Breast epithelium (tissue), 4 donors: ENCODE data around the gene TENM4. TPM values are rescaled to one million over a fixed set of nuclear protein-coding genes. Genes with fewer than 3 reads are reported as not detected.

Experiments used
- DNase-seq, 2 donors: peaks; one replicate each; pipeline ENCODE4 v3.0.0-alpha.2; 2019; ENCODE audit warnings: low spot score in 2 of 2
- H3K27ac ChIP-seq, 2 donors: fragments of 200-600 bp; sonication (generic) in 1 of 2; one replicate each; pipeline ENCODE4 v1.5.1; 2016 to 2019; ENCODE audit warnings: mild to moderate bottlenecking in 1 of 2
- H3K27me3 ChIP-seq, 2 donors: fragments of 200-600 bp; sonication (generic) in 1 of 2; one replicate each; pipeline versions ENCODE4 v1.5.1 to v1.6.0; 2017 to 2019; ENCODE audit warnings: control low read depth in 1 of 2, mild to moderate bottlenecking in 1 of 2
- H3K36me3 ChIP-seq: fragments of 200-600 bp; one replicate; pipeline ENCODE4 v1.5.1; 2019
- H3K4me1 ChIP-seq, 2 donors: fragments of 200-600 bp; sonication (generic); one replicate each; pipeline ENCODE4 v1.5.1; 2016 to 2019; ENCODE audit warnings: control low read depth in 1 of 2
- H3K4me3 ChIP-seq, 3 donors: fragments of 200-600 bp; sonication (generic); 1 replicate in 2 of 3; 2 replicates in 1 of 3; pipeline ENCODE4 v1.5.1; 2016 to 2019; ENCODE audit warnings: mild to moderate bottlenecking in 3 of 3, moderate library complexity in 2 of 3
- H3K9me3 ChIP-seq, 2 donors: fragments of 200-600 bp; sonication (generic) in 1 of 2; one replicate each; pipeline ENCODE4 v1.5.1; 2016 to 2019; ENCODE audit warnings: control low read depth in 1 of 2
- POLR2A ChIP-seq: fragments of 450-650 bp; IDR thresholded peaks from one replicate; pipeline ENCODE4 v1.6.1; 2016; ENCODE audit warnings: antibody characterized with exemption, mild to moderate bottlenecking, moderate library complexity
- POLR2AphosphoS5 ChIP-seq, 3 donors: sonication (generic); formaldehyde crosslinking; IDR thresholded peaks; one replicate each; pipeline ENCODE4 v1.6.1; 2017; ENCODE audit warnings: antibody characterized with exemption in 3 of 3
- intact Hi-C: fragments of 100-400 bp; cut with DNase I; formaldehyde crosslinking; loops from one replicate; pipeline ENCODE4 v1.15.1; 2023; ENCODE audit warnings: low total_unique reads
- total RNA-seq, 3 donors: library from RNA; depleted of rRNA; stranded (reverse); fragments of >200 nt; gene quantifications; one replicate each; pipeline ENCODE4 v1.1.0, GENCODE V29; 2016
- TF ChIP-seq, protein P1 (sequence below), 3 donors: fragments of 450-650 bp; IDR thresholded peaks; one replicate each; pipeline ENCODE4 v1.5.1; 2016 to 2017; ENCODE audit warnings: antibody characterized with exemption in 3 of 3, mild to moderate bottlenecking in 3 of 3, moderate library complexity in 3 of 3

Gene TENM4
- total RNA-seq, 3 donors from 2014 or later: 0.29 to 7.9 (median 4.8) TPM

DNA sequence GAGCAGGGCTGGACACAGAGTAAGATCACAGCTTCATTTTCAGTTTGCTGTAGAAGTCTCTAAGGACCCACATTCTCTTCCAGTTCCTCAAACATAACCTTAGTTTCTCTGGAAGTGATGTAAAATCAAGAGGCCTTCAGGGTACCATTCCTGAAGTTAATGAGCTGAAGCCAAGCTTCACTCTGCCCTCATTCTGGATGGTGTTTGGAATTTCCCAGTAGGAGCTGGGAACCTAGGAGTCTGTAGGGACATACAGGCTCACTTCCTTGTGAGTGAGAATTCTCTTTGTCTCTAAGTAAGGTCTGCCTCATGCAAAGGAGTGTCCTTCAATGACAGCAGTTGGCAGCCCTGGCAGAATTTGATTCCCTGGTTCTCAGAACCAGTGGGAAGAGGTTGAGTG is 723.8 kb downstream of the TENM4 start:
- no peaks in the 10 kb centered on the region for H3K36me3 ChIP-seq
- H3K27me3 ChIP-seq: no peaks in the 10 kb centered on the region
- no peaks in the 10 kb centered on the region for H3K4me1 ChIP-seq
- intact Hi-C loops: no loop called here
- H3K27ac ChIP-seq: no peak overlapping the region
- no peak for DNase-seq
- TF ChIP-seq, protein P1, sequence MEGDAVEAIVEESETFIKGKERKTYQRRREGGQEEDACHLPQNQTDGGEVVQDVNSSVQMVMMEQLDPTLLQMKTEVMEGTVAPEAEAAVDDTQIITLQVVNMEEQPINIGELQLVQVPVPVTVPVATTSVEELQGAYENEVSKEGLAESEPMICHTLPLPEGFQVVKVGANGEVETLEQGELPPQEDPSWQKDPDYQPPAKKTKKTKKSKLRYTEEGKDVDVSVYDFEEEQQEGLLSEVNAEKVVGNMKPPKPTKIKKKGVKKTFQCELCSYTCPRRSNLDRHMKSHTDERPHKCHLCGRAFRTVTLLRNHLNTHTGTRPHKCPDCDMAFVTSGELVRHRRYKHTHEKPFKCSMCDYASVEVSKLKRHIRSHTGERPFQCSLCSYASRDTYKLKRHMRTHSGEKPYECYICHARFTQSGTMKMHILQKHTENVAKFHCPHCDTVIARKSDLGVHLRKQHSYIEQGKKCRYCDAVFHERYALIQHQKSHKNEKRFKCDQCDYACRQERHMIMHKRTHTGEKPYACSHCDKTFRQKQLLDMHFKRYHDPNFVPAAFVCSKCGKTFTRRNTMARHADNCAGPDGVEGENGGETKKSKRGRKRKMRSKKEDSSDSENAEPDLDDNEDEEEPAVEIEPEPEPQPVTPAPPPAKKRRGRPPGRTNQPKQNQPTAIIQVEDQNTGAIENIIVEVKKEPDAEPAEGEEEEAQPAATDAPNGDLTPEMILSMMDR (IDR thresholded peaks at IDR 0.05): no peak
- no peak for TF ChIP-seq POLR2A
- no peak for TF ChIP-seq POLR2AphosphoS5 (IDR thresholded peaks at IDR 0.05)
- H3K9me3 ChIP-seq: no peaks in the 10 kb centered on the region
- no peak overlapping the region for H3K4me3 ChIP-seq

DNA sequence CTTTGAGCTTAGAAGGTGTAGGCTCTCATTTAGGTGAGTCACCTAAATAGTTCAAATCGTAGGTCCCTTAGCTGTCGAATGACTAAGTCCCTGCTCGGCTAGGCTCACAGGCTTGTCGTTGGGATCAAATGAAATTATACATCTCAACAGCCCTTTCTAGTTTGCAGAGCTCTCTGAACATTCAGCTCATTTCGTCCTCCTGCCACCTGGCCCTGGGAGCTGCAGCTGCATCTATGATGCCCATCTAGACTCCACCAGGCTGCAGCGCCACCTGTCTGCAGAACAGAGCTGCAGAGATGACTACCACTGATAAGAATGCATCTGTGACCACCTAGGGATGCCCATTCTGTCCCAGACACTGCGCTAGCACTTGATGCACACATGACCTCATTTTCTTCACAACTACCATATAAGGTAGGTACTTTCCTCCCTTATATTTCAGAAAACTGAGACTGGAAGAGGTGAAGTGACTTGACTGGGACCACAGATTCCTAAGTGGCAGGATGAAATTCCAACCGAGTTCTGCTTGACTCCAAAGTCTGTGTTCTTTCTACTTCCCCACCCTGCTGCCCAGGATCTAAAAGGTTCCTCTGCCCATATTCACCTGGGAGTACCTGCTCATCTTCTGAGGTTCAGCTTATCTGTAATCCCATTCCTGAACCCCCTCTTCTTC is 725.1 kb downstream of the TENM4 start:
- no peaks in the 10 kb centered on the region for H3K4me1 ChIP-seq
- intact Hi-C loops: no loop called here
- H3K27ac ChIP-seq: no peak overlapping the region
- no peak for DNase-seq
- H3K27me3 ChIP-seq: no peaks in the 10 kb centered on the region
- H3K9me3 ChIP-seq: no peaks in the 10 kb centered on the region
- TF ChIP-seq POLR2AphosphoS5 (IDR thresholded peaks at IDR 0.05): no peak
- no peak for TF ChIP-seq POLR2A
- TF ChIP-seq, protein P1 (IDR thresholded peaks at IDR 0.05): no peak
- no peak overlapping the region for H3K4me3 ChIP-seq
- no peaks in the 10 kb centered on the region for H3K36me3 ChIP-seq

DNA sequence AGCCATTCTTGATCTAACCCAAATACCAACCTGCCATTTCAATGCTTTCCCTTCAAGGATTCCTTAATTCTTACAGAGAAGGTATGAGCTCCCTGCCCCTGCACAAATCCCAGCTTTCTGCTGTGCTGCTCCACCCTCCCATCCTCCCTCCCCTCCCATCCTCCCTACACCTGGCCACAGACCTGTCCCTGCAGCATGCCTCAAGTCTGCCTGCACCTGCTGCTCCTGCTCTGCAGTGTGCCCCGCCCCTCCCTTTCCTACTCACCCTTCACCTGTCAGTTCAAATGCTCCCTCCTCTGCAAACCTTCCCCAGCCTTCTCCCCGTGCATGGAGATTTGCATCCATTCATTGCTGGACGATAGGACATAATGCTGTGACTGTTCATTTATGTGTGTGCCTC is 726.3 kb downstream of the TENM4 start:
- Histone ChIP-seq H3K27me3 (no peaks in the 10 kb centered on the region), H3K4me1 (no peaks in the 10 kb centered on the region), H3K27ac (no peak overlapping the region), H3K36me3 (no peaks in the 10 kb centered on the region), H3K4me3 (no peak overlapping the region), H3K9me3 (no peaks in the 10 kb centered on the region)
- no peak for DNase-seq
- TF ChIP-seq POLR2A: no peak
- TF ChIP-seq, protein P1 (IDR thresholded peaks at IDR 0.05): no peak
- no peak for TF ChIP-seq POLR2AphosphoS5 (IDR thresholded peaks at IDR 0.05)
- intact Hi-C loops: no loop called here

DNA sequence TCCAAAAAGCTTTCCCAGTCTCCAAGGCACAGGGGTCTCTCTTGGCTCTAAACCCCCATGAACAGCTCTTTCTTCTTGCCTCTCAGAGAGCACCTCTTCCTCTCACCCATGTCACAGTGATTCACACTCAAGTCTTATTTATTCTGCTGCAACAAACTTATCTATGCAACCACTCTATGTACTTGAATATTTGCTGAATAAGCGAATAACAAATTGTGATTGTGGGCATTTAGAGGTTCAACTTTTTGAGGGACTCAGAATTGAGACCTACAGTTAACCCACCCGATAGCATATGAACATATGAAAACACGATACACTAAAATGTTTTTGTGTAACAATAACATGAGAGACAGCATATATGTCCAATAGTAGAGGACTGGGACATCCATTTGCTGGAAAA is 729.1 kb downstream of the TENM4 start:
- intact Hi-C loops: no loop called here
- H3K27ac ChIP-seq: no peak overlapping the region
- H3K9me3 ChIP-seq: no peaks in the 10 kb centered on the region
- TF ChIP-seq, protein P1 (IDR thresholded peaks at IDR 0.05): no peak
- TF ChIP-seq POLR2A (no peak), POLR2AphosphoS5 (IDR thresholded peaks at IDR 0.05) (no peak)
- H3K4me3 ChIP-seq: no peak overlapping the region
- H3K36me3 ChIP-seq: no peaks in the 10 kb centered on the region
- no peaks in the 10 kb centered on the region for H3K27me3 ChIP-seq
- no peaks in the 10 kb centered on the region for H3K4me1 ChIP-seq
- DNase-seq: no peak

DNA sequence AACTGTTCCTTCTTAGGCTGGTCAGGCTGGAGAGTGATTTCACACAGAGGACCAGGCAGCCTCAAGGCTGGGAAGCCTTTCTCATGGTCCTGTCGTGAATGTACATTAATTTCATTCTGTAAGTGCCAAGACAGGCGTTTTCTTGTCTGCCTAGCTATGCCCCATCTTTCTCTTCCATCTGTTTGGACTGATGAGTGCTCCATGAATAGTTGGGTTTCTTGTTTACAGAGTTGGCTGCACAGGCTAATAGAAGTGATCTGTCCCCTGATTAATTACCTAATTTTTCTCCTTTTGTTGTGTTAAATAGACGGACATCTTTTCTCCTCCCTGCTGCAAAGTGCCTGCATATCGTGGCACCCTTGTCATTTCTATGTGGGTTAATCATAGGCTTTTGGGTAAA is 730.4 kb downstream of the TENM4 start:
- DNase-seq: no peak
- intact Hi-C loops: no loop called here
- H3K9me3 ChIP-seq: no peaks in the 10 kb centered on the region
- H3K27me3 ChIP-seq: no peaks in the 10 kb centered on the region
- no peaks in the 10 kb centered on the region for H3K36me3 ChIP-seq
- H3K4me1 ChIP-seq: no peaks in the 10 kb centered on the region
- no peak overlapping the region for H3K27ac ChIP-seq
- TF ChIP-seq, protein P1 (IDR thresholded peaks at IDR 0.05): no peak
- TF ChIP-seq POLR2A (no peak), POLR2AphosphoS5 (IDR thresholded peaks at IDR 0.05) (no peak)
- no peak overlapping the region for H3K4me3 ChIP-seq
